HFFc6 (cell line): ENCODE results near the gene CXADR. TPM values are rescaled to one million over a fixed set of nuclear protein-coding genes. Genes with fewer than 3 reads are reported as not detected.

Experiments
- DNase-seq: peaks from one replicate; pipeline ENCODE4 v3.0.0-alpha.2; 2018
- H3K27ac Mint-ChIP-seq: 2 replicates; pipeline ENCODE4 v1.8.0; 2020; ENCODE audit warnings: mild to moderate bottlenecking, mixed read lengths
- H3K27me3 Mint-ChIP-seq: 2 replicates; pipeline ENCODE4 v1.8.0; 2021; ENCODE audit warnings: mild to moderate bottlenecking, moderate library complexity, mixed read lengths; ENCODE audit not compliant: insufficient read depth
- H3K36me3 Mint-ChIP-seq: 2 replicates; pipeline ENCODE4 v1.8.0; 2021; ENCODE audit warnings: low read depth, mixed read lengths
- H3K4me1 Mint-ChIP-seq: 2 replicates; pipeline ENCODE4 v1.8.0; 2020; ENCODE audit warnings: low read depth, mixed read lengths
- H3K4me3 Mint-ChIP-seq: 2 replicates; pipeline ENCODE4 v1.8.0; 2020; ENCODE audit warnings: mild to moderate bottlenecking, moderate library complexity, mixed read lengths
- H3K9me3 Mint-ChIP-seq: 2 replicates; pipeline ENCODE4 v1.8.0; 2020; ENCODE audit warnings: mild to moderate bottlenecking, mixed read lengths
- CTCF ChIP-seq: fragments of 200-600 bp; sonication (generic); IDR thresholded peaks from 2 replicates; pipeline ENCODE4 v1.5.0; 2021; ENCODE audit warnings: antibody characterized with exemption, mild to moderate bottlenecking
- total RNA-seq, 6 experiments: library from RNA; stranded (reverse); fragmentation: NEBNext Ultra II Directional; extraction: Animal tissue kit (Norgen Biotek cat#: 25700); gene quantifications; 2 replicates in 1 of 6; 3 replicates in 5 of 6; pipeline ENCODE4 v1.2.3, GENCODE V29; 2021

CXADR gene
- total RNA-seq, 6 experiments from 2014 or later: 0.05 to 0.28 (median 0.09) TPM; not detected in 2

DNA sequence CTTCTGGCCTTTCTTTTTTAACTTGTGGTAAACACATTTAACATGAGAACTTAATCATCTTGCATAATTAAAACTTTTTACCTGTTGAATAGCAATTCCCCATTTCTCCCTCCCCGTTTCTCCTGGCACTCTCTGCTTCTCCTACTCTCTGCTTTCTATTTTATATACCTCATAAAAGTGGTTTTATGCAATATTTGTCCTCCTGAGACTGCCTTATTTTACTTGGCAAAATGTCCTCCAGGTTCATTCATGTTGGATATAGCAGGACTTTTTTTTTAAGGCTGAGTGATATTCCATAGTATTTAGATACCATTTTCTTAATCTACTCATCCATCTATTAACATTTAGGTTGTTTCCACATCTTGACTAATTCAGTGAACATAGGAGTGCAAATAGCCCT, 64.9 kb downstream of the CXADR start:
- no peak overlapping the region for H3K4me3 Mint-ChIP-seq
- no peaks in the 10 kb centered on the region for H3K9me3 Mint-ChIP-seq
- no peaks in the 10 kb centered on the region for H3K4me1 Mint-ChIP-seq
- no peak overlapping the region for H3K27ac Mint-ChIP-seq
- H3K36me3 Mint-ChIP-seq: no peaks in the 10 kb centered on the region
- no peak for DNase-seq
- H3K27me3 Mint-ChIP-seq: peaks cover 14% of the 10 kb centered on the region; the same call in 1 of the 2 replicates
- no peak for TF ChIP-seq CTCF

GRCh38 chr21:17578162-17578561, 65.3 kb downstream of the CXADR start:
- Mint-ChIP-seq H3K27ac (no peak overlapping the region), H3K27me3 (peaks cover 9% of the 10 kb centered on the region; the same call in 1 of the 2 replicates), H3K4me1 (no peaks in the 10 kb centered on the region), H3K36me3 (no peaks in the 10 kb centered on the region), H3K4me3 (no peak overlapping the region), H3K9me3 (no peaks in the 10 kb centered on the region)
- DNase-seq: no peak
- TF ChIP-seq CTCF: no peak

GRCh38 chr21:17578876-17579275, 66.0 kb downstream of the CXADR start:
- Mint-ChIP-seq H3K9me3 (no peaks in the 10 kb centered on the region), H3K27me3 (peaks cover 10% of the 10 kb centered on the region; the same call in 1 of the 2 replicates), H3K4me1 (no peaks in the 10 kb centered on the region), H3K27ac (no peak overlapping the region), H3K4me3 (no peak overlapping the region), H3K36me3 (no peaks in the 10 kb centered on the region)
- no peak for DNase-seq
- TF ChIP-seq CTCF: no peak

- TF ChIP-seq CTCF: no peak
- no peak for DNase-seq
- no peak overlapping the region for H3K27ac Mint-ChIP-seq
- H3K4me1 Mint-ChIP-seq: no peaks in the 10 kb centered on the region
- no peaks in the 10 kb centered on the region for H3K9me3 Mint-ChIP-seq
- no peaks in the 10 kb centered on the region for H3K36me3 Mint-ChIP-seq
- peaks cover 7% of the 10 kb centered on the region; the same call in 1 of the 2 replicates for H3K27me3 Mint-ChIP-seq
- H3K4me3 Mint-ChIP-seq: no peak overlapping the region
Measured at GRCh38 chr21:17580319-17580718, 67.5 kb downstream of the CXADR start.

DNA sequence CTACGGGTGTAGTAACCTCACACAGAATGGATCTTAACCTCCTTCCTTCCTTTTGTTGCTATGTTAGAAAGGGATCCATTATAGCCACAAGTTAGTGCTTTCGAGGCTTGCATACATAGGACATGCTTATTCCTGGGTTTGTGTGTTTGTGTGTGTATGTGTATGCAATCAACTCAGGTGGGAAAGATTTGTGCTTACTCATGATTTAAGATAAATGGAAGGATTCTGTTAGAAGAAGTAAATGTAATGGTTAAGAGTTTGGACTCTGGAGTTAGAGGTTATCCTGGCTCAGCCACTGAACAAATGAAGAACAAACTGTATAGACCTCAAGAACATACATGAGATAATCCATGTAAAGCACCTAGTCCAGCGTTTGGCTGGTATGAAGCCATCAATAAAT, 71.1 kb downstream of the CXADR start:
- Mint-ChIP-seq H3K27me3 (peaks cover 3% of the 10 kb centered on the region; the same call in 1 of the 2 replicates), H3K4me3 (no peak overlapping the region), H3K9me3 (no peaks in the 10 kb centered on the region), H3K36me3 (no peaks in the 10 kb centered on the region), H3K27ac (no peak overlapping the region), H3K4me1 (no peaks in the 10 kb centered on the region)
- no peak for TF ChIP-seq CTCF
- no peak for DNase-seq
